Measurements from ENCODE around the gene KRTAP26-1.

KRTAP26-1 gene, protein sequence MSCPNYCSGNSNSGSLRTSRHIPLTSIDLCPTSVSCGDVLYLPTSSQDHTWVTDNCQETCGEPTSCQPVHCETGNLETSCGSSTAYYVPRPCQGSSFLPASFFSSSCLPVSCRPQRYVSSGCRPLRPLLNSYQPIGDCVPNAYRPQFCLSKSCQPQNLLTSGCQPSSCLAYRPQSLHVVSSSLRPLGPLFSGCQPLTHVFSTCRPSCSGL

DNA sequence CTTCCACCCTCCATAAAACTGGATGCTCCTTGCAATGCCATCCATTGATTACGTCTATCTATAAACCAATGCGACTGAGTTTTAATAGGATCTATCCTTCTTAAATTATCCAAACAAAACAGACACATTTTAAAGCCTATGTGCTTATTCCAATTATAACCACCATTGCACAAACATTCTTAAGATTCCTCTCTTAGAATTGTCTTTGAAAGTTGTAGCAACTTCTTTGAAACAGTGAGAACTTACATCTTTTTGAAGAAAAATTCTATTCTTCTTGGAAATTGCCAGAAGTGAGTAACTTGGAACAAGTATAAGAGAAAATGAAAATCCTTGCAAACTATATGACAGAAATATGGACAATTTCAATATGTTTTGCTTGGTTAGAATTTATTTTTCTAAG is at the start of gene KRTAP26-1:
KRTAP26-1 (minus strand) TSS at position 101 of the 400 bp plus-strand sequence. CDS start 280 bp downstream, outside the sequence.
- no peak for DNase-seq (ENCODE audit: low spot score)
- TF ChIP-seq CTCF (IDR thresholded peaks at IDR 0.05; ENCODE audit: extremely low read depth, missing control alignments), result no peak

DNA sequence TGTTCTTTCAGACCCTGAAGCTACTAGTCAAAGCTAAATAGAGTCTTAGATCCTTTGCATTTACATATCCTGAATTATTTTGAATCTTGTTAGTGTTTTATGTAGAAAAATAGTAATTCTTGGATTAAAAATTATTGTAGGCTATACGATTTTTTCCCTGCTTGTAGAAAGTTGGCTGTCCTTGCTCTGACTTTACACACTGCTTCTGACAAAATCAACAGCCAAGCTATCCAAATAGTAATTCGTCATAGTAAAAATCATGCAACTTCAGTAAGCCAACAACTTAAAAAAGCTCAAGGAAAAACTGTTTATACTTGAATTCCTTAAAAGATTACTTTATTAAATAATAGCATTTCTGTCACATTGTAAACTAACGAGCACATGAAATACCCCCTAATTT is 35.8 kb upstream of the KRTAP26-1 start:
- no peak for DNase-seq (ENCODE audit: low spot score)
- TF ChIP-seq CTCF (IDR thresholded peaks at IDR 0.05; ENCODE audit: extremely low read depth, missing control alignments), result no peak

GRCh38 chr21:30354308-30355005 is 34.3 kb upstream of the KRTAP26-1 start:
- DNase-seq (ENCODE audit: low spot score), result no peak
- no peak for TF ChIP-seq CTCF (IDR thresholded peaks at IDR 0.05; ENCODE audit: extremely low read depth, missing control alignments)

DNA sequence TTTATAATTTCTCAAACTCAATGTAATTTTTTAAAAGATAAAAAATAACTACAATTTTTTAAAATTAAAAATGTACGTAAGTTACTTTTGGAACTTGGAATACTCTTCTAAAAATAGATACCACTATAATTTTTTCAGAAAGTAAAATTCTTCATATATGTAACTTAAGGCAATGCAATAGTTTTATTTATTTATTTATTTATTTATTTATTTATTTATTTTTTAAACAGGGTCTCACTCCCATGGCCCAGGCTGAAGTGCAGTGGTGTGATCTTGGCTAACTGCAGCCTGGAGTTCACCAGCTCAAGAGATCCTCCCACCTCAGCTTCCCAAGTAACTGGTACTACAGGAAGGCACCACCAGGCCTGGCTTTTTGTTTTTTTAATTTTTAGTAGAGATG is 31.4 kb upstream of the KRTAP26-1 start:
- no peak for DNase-seq (ENCODE audit: low spot score)
- TF ChIP-seq CTCF (IDR thresholded peaks at IDR 0.05; ENCODE audit: extremely low read depth, missing control alignments), result no peak

GRCh38 chr21:30349572-30349971 is 29.5 kb upstream of the KRTAP26-1 start:
- DNase-seq (ENCODE audit: low spot score), result no peak
- TF ChIP-seq CTCF (IDR thresholded peaks at IDR 0.05; ENCODE audit: extremely low read depth, missing control alignments), result no peak

DNA sequence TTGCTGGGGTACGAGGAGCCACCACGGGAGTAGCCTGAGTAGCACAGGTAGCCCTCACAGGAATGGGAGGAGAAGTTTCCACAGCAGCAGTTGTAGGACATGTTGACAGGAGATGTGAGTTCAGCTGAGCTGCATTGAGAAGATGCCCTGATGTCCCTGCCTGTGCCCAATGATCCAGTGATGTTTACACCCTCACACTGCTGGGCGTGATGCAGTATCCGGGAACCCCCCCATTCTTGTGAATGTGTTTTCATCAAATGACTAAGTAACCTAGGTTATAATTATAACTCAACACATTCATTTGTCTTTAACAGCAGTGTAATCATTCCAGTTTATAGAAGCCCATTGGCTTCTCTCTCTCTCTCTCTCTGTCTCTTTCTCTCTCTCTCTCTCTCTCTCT is 28.4 kb upstream of the KRTAP26-1 start, which contains the start of gene KRTAP23-1:
KRTAP23-1 (minus strand) TSS at position 101 of the 400 bp plus-strand sequence; CDS start at position 101, 0 bp downstream.
- DNase-seq (ENCODE audit: low spot score), result no peak
- no peak for TF ChIP-seq CTCF (IDR thresholded peaks at IDR 0.05; ENCODE audit: extremely low read depth, missing control alignments)

GRCh38 chr21:30345014-30345413 is 24.9 kb upstream of the KRTAP26-1 start:
- DNase-seq (ENCODE audit: low spot score), result no peak
- no peak for TF ChIP-seq CTCF (IDR thresholded peaks at IDR 0.05; ENCODE audit: extremely low read depth, missing control alignments)

Data from GM20000 (cell line).